Naive thymus-derived CD4-positive, alpha-beta T cell (primary cell): ENCODE data around the gene TLE1. TPM values are rescaled to one million over a fixed set of nuclear protein-coding genes. Genes with fewer than 3 reads are reported as not detected.

Experiments used
- ATAC-seq: fragments of 150-1000 bp; cut with Tn5 transposase; 2 replicates; pipeline ENCODE4 v1.10.0; 2021; ENCODE audit warnings: mild to moderate bottlenecking, moderate library complexity
- CTCF ChIA-PET: fragments of 350-600 bp; sonication (Branson Sonifier 250); formaldehyde crosslinking; loops from one replicate; lab custom pipeline; 2021; ENCODE audit warnings: antibody characterized with exemption; lab: Charles Lee
- POLR2A ChIA-PET: fragments of 350-600 bp; sonication (Branson Sonifier 250); formaldehyde crosslinking; loops from one replicate; lab custom pipeline; 2021; ENCODE audit warnings: antibody characterized with exemption, inconsistent platforms; lab: Charles Lee
- DNase-seq, 9 donors: peaks; one replicate each; pipeline versions ENCODE4 v3.0.0 to v3.0.0-alpha.2; 2020 to 2022; ENCODE audit warnings: mixed read lengths in 1 of 9
- H3K27ac ChIP-seq: one replicate; pipeline ENCODE4 v1.7.0; 2013; ENCODE audit warnings: mild to moderate bottlenecking, low read depth, low read length, moderate library complexity
- H3K27me3 ChIP-seq, 2 donors: one replicate each; pipeline ENCODE4 v1.7.0; 2013; ENCODE audit warnings: low read length in 2 of 2, mild to moderate bottlenecking in 2 of 2, moderate library complexity in 2 of 2; ENCODE audit not compliant: control insufficient read depth in 2 of 2, insufficient read depth in 2 of 2
- H3K36me3 ChIP-seq, 3 experiments: 1 replicate in 2 of 3; 2 replicates in 1 of 3; pipeline ENCODE4 v1.7.0; 2013; ENCODE audit warnings: low read length in 3 of 3, mild to moderate bottlenecking in 3 of 3, moderate library complexity in 1 of 3; ENCODE audit not compliant: insufficient read depth in 3 of 3, control insufficient read depth in 2 of 3
- H3K4me1 ChIP-seq, 2 donors: one replicate each; pipeline ENCODE4 v1.7.0; 2013; ENCODE audit warnings: low read length in 2 of 2, mild to moderate bottlenecking in 2 of 2, moderate library complexity in 1 of 2; ENCODE audit not compliant: control insufficient read depth in 2 of 2, insufficient read depth in 2 of 2
- H3K4me3 ChIP-seq: 2 replicates; pipeline ENCODE4 v1.7.0; 2013; ENCODE audit warnings: mild to moderate bottlenecking, low read length
- H3K9me3 ChIP-seq, 3 experiments: 1 replicate in 2 of 3; 2 replicates in 1 of 3; pipeline ENCODE4 v1.7.0; 2013; ENCODE audit warnings: low read length in 3 of 3; ENCODE audit not compliant: control insufficient read depth in 2 of 3
- H3K27ac Mint-ChIP-seq, 9 donors: one replicate each; pipeline ENCODE4 v1.8.0; 2020 to 2022; ENCODE audit warnings: mixed read lengths in 9 of 9, mild to moderate bottlenecking in 8 of 9, moderate library complexity in 5 of 9, inconsistent platforms in 2 of 9
- H3K27me3 Mint-ChIP-seq, 5 donors: one replicate each; pipeline ENCODE4 v1.8.0; 2021 to 2022; ENCODE audit warnings: mixed read lengths in 5 of 5, mild to moderate bottlenecking in 1 of 5
- H3K36me3 Mint-ChIP-seq, 5 donors: one replicate each; pipeline ENCODE4 v1.8.0; 2020 to 2022; ENCODE audit warnings: mixed read lengths in 5 of 5, mild to moderate bottlenecking in 3 of 5, inconsistent platforms in 1 of 5
- H3K4me1 Mint-ChIP-seq, 7 donors: one replicate each; pipeline ENCODE4 v1.8.0; 2020 to 2022; ENCODE audit warnings: mixed read lengths in 7 of 7, mild to moderate bottlenecking in 3 of 7, inconsistent platforms in 1 of 7
- H3K4me3 Mint-ChIP-seq, 10 donors: one replicate each; pipeline ENCODE4 v1.8.0; 2020 to 2022; ENCODE audit warnings: mild to moderate bottlenecking in 10 of 10, mixed read lengths in 10 of 10, moderate library complexity in 6 of 10, inconsistent platforms in 2 of 10
- H3K9me3 Mint-ChIP-seq, 11 donors: one replicate each; pipeline ENCODE4 v1.8.0; 2020 to 2022; ENCODE audit warnings: mixed read lengths in 11 of 11, mild to moderate bottlenecking in 4 of 11, inconsistent platforms in 1 of 11, moderate library complexity in 1 of 11
- intact Hi-C, 2 donors: fragments of 100-400 bp; cut with micrococcal nuclease; formaldehyde crosslinking; loops; one replicate each; pipeline ENCODE4 v1.15.1; 2023
- polyA plus RNA-seq, 2 donors: library from polyadenylated mRNA; unstranded; fragments of 300-500 nt; fragmentation: Illumina TruSeq; gene quantifications; one replicate each; pipeline ENCODE4 v1.2.3, GENCODE V29; 2021
- total RNA-seq, 6 experiments: library from RNA in 5 of 6; stranded (reverse) in 5 of 6; gene quantifications; 1 replicate in 5 of 6; 2 replicates in 1 of 6; pipeline ENCODE4 v1.2.3 and lab custom pipeline; 2021 to 2026

TLE1 gene
- total and polyA plus RNA-seq, 7 experiments from 2014 or later = 0.46 to 7.1 (median 2.0) TPM; not detected in 1

DNA sequence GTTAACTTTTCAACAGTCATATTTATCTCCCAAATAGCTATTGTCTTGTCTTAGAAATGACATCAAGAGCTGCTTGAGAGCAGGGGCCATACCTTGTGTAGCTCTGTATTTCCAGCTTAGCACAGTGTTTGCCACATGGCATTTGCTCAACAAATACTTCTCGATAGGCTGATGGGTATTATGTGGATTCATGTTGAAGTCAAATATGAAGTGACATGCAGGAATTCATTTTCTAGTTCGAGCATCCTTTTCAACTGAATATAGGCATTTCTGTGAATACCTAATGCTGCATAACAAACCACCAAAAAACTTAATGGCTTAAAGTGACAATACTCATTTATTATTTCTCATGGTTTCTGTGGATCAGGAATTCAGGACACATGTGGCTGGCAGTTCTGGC is 125.6 kb downstream of the TLE1 start:
- Histone ChIP-seq H3K27me3 (no peaks in the 10 kb centered on the region), H3K9me3 (no peaks in the 10 kb centered on the region), H3K4me3 (no peak overlapping the region), H3K36me3 (no peaks in the 10 kb centered on the region), H3K27ac (no peak overlapping the region), H3K4me1 (no peaks in the 10 kb centered on the region)
- Mint-ChIP-seq H3K4me1 (no peaks in the 10 kb centered on the region), H3K9me3 (peaks cover 0 to 16% (median 0%) of the 10 kb centered on the region in 11 donors), H3K4me3 (no peak overlapping the region), H3K36me3 (no peaks in the 10 kb centered on the region), H3K27me3 (peaks cover 0 to 4% (median 0%) of the 10 kb centered on the region in 5 donors), H3K27ac (no peak overlapping the region)
- intact Hi-C loops = no loop called here
- CTCF ChIA-PET = no interaction called here
- POLR2A ChIA-PET = no interaction called here
- DNase-seq (no peak), ATAC-seq (no peak)

DNA sequence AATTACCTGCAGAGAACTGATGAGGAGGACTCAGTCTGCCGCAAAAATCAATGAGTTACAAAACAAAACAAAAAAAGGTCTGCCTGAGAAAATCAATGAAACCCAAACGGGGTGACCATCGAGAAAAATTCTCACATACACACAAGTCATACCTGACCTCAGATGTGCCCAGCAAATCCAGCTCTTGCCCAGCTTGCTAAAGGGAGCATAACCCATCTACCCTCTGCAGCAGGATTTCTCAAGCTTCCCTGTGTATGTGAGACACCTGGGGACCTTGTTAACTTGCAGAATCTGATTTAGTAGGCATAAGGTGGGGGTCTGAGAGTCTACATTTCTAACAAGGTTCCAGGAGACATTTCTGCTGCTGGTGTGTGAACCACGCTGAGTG is 126.3 kb downstream of the TLE1 start:
- ChIA-PET CTCF (no interaction called here), POLR2A (no interaction called here)
- no peaks in the 10 kb centered on the region for H3K36me3 ChIP-seq
- no peak overlapping the region for H3K27ac ChIP-seq
- H3K4me1 ChIP-seq = no peaks in the 10 kb centered on the region
- no peaks in the 10 kb centered on the region for H3K4me1 Mint-ChIP-seq
- DNase-seq (no peak), ATAC-seq (no peak)
- no peaks in the 10 kb centered on the region for H3K36me3 Mint-ChIP-seq
- no peak overlapping the region for H3K27ac Mint-ChIP-seq
- peaks cover 0 to 4% (median 0%) of the 10 kb centered on the region in 5 donors for H3K27me3 Mint-ChIP-seq
- H3K9me3 Mint-ChIP-seq = peaks cover 0 to 16% (median 0%) of the 10 kb centered on the region in 11 donors
- intact Hi-C loops = no loop called here
- H3K27me3 ChIP-seq = no peaks in the 10 kb centered on the region
- H3K4me3 ChIP-seq = no peak overlapping the region
- no peaks in the 10 kb centered on the region for H3K9me3 ChIP-seq
- H3K4me3 Mint-ChIP-seq = no peak overlapping the region

DNA sequence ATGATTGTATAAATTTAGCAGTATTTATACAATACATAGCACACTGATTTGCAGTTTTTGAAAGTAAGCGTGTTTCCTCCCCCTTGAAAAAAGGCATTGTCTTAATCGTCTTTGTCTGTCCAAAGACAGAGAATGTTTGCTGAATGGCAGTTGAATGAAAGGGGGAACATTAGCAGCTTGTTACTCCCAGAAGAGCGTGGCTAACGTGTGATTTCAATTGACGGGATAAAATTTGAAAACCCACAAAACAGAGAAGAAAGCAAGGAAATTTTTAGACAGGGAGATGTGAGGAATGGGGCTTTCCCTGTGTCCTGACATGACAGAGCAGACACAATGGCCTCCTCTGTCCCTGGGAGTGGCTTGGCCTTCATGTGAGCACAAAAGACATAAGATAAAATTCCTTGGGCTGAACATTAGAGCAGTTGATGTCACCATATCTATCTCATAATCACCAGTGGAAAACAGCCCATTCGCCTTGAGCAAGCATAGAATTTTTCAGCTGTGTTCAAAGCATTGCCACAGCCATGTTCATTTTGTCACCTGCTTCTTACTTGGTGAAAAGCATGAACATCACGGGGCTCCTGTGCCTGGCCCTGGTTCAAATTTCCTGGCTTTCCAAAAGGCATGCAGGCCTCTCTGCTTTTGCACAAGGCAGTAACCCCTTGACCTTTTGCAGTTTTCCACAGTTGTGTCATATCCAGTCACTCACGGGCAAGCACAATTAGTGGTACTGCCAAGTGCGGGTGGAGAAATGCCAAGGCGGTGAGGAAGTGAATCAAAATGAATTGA is 126.9 kb downstream of the TLE1 start:
- H3K9me3 ChIP-seq = no peaks in the 10 kb centered on the region
- H3K36me3 Mint-ChIP-seq = no peaks in the 10 kb centered on the region
- DNase-seq (no peak), ATAC-seq (no peak)
- ChIA-PET CTCF (no interaction called here), POLR2A (no interaction called here)
- no peak overlapping the region for H3K4me3 ChIP-seq
- no peaks in the 10 kb centered on the region for H3K36me3 ChIP-seq
- H3K27me3 Mint-ChIP-seq = peaks cover 0 to 4% (median 0%) of the 10 kb centered on the region in 5 donors
- H3K9me3 Mint-ChIP-seq = peaks cover 0 to 16% (median 0%) of the 10 kb centered on the region in 11 donors
- H3K27ac Mint-ChIP-seq = no peak overlapping the region
- no peaks in the 10 kb centered on the region for H3K4me1 Mint-ChIP-seq
- intact Hi-C loops = no loop called here
- no peak overlapping the region for H3K27ac ChIP-seq
- H3K4me3 Mint-ChIP-seq = no peak overlapping the region
- no peaks in the 10 kb centered on the region for H3K27me3 ChIP-seq
- no peaks in the 10 kb centered on the region for H3K4me1 ChIP-seq

DNA sequence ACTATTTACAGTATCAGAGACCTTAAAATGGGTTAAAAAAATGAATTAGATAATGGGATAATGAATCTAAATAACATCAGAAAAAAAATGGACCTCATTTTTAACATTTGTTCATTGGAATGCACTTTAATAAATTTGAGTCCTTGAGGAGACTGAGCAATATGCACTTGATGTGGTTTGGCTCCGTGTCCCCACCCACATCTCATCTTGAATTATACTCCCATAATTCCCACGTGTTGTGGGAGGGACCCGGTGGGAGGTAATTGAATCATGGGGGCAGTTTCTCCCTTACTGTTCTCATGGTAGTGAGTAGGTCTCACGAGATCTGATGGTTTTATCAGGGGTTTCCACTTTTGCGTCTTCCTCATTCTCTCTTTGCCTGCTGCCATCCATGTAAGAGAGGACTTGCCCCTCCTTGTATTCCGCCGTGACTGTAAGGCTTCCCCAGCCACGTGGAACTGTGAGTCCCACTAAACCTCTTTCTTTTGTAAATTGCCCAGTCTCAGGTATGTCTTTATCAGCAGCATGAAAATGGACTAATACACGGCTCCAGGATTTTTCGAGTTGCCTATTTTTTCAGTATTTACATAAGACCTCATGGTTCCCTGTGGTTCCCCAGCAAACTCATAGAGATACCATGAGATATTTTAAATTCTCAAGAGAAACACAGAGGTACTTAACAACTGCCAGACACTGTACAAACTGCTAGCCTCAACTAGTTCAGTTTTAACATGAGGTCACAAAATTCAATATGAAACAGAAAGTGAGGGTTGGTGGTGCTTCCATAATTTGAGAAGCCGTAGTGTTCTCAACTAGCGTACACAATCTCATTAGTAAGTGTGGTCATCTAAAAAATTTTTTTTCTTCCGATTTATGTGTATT is 128.3 kb downstream of the TLE1 start:
- ChIA-PET CTCF (no interaction called here), POLR2A (no interaction called here)
- Histone ChIP-seq H3K9me3 (no peaks in the 10 kb centered on the region), H3K36me3 (no peaks in the 10 kb centered on the region), H3K27me3 (no peaks in the 10 kb centered on the region), H3K4me1 (no peaks in the 10 kb centered on the region), H3K4me3 (no peak overlapping the region), H3K27ac (no peak overlapping the region)
- no peak overlapping the region for H3K27ac Mint-ChIP-seq
- no peaks in the 10 kb centered on the region for H3K4me1 Mint-ChIP-seq
- no peak overlapping the region for H3K4me3 Mint-ChIP-seq
- no peaks in the 10 kb centered on the region for H3K27me3 Mint-ChIP-seq
- ATAC-seq = no peak
- peaks cover 0 to 16% (median 0%) of the 10 kb centered on the region in 11 donors for H3K9me3 Mint-ChIP-seq
- no peak for DNase-seq
- H3K36me3 Mint-ChIP-seq = no peaks in the 10 kb centered on the region
- intact Hi-C loops = no loop called here

DNA sequence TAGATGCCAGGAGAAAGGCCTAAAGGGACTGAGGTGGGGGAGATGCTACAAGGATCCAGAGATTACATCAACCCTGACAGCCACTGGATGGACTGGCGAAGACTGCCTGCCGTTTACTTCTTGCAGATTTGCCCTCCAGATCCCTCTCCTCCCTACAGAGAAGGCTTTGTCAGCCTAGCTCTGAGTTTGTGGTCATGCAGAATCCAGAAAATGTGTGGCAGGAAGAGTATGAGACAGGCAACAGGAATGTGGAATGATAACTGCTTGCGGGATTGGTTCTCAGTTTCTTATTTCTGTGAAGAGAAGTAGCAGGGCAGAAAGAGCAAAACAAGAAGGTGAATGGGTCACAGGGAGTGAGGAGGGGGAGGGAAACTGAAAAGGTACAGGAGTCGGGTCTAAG is 129.6 kb downstream of the TLE1 start:
- Mint-ChIP-seq H3K27me3 (no peaks in the 10 kb centered on the region), H3K4me1 (no peaks in the 10 kb centered on the region), H3K4me3 (no peak overlapping the region), H3K36me3 (no peaks in the 10 kb centered on the region), H3K27ac (no peak overlapping the region), H3K9me3 (peaks cover 0 to 16% (median 0%) of the 10 kb centered on the region in 11 donors)
- Histone ChIP-seq H3K27ac (no peak overlapping the region), H3K27me3 (no peaks in the 10 kb centered on the region), H3K4me3 (no peak overlapping the region), H3K4me1 (no peaks in the 10 kb centered on the region), H3K9me3 (no peaks in the 10 kb centered on the region), H3K36me3 (no peaks in the 10 kb centered on the region)
- DNase-seq (no peak), ATAC-seq (no peak)
- ChIA-PET POLR2A (no interaction called here), CTCF (no interaction called here)
- intact Hi-C loops = no loop called here

DNA sequence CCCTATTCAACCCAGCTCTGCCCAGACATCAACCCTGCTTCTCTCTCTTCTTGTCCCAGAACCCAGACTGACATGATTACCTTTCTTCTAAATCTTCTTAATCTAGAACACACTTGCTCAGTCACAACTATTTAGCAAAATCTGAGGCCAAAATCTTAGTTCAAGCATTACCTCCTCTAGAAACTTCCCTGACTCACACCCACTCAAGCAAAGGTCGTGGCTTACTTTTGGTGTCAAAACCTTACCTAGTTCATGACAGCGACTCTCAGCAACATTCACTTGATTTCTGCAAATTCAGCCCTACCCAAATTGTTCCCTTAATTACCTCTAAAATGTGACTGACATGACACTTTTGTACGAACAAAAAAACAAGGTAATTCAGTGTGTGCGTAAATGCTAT is 130.2 kb downstream of the TLE1 start:
- H3K36me3 ChIP-seq = no peaks in the 10 kb centered on the region
- H3K27ac ChIP-seq = no peak overlapping the region
- ATAC-seq (no peak), DNase-seq (no peak)
- no peaks in the 10 kb centered on the region for H3K4me1 ChIP-seq
- POLR2A ChIA-PET = no interaction called here
- intact Hi-C loops = no loop called here
- H3K4me3 ChIP-seq = no peak overlapping the region
- H3K9me3 ChIP-seq = no peaks in the 10 kb centered on the region
- no peaks in the 10 kb centered on the region for H3K27me3 ChIP-seq
- Mint-ChIP-seq H3K27me3 (no peaks in the 10 kb centered on the region), H3K4me3 (no peak overlapping the region), H3K36me3 (no peaks in the 10 kb centered on the region), H3K9me3 (peaks cover 0 to 13% (median 0%) of the 10 kb centered on the region in 11 donors), H3K4me1 (no peaks in the 10 kb centered on the region), H3K27ac (no peak overlapping the region)
- CTCF ChIA-PET = no interaction called here
